SH-SY5Y (cell line): ENCODE results near the gene ING3.

ENCODE experiments used
- GATA2 ChIP-seq: IDR thresholded peaks from 2 replicates; pipeline ENCODE4 v1.6.1; 2011; ENCODE audit warnings: mild to moderate bottlenecking, low read depth, low read length
- GATA3 ChIP-seq: IDR thresholded peaks from 2 replicates; pipeline ENCODE4 v1.6.1; 2011; ENCODE audit warnings: low read depth, mild to moderate bottlenecking, low read length, moderate library complexity

Gene ING3, protein sequence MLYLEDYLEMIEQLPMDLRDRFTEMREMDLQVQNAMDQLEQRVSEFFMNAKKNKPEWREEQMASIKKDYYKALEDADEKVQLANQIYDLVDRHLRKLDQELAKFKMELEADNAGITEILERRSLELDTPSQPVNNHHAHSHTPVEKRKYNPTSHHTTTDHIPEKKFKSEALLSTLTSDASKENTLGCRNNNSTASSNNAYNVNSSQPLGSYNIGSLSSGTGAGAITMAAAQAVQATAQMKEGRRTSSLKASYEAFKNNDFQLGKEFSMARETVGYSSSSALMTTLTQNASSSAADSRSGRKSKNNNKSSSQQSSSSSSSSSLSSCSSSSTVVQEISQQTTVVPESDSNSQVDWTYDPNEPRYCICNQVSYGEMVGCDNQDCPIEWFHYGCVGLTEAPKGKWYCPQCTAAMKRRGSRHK

DNA sequence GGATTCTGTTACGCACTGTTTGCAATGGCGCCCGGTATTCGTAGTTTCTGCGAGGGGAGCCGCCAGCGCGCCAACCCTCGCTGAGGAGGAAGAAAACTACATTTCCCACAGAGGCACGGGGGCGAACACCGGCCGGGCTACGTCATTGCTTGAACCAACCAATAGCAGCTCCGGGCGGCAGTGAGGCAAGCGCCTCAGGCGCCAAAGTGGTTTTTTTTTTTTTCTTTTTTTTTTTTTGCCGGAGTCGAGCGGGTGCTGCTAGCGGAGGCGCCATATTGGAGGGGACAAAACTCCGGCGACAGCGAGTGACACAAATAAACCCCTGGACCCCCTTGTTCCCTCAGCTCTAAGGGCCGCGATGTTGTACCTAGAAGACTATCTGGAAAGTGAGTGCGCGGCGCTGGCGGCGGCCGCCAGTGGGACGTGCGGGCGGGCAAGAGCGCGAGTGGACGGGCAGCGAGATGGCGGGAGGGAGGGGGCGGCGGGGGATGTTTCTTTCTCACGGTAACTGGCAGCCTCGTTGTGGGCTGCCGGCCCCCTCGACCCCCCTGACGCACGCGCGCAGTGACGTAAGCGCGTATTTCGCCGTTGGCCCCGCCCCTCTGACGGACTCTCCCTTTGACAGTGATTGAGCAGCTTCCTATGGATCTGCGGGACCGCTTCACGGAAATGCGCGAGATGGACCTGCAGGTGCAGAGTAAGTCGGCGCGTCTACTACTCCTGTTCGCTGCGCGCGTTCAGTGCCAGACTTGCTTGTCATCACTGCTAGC, at the start of gene ING3:
TSS of gene ING3 (plus strand) at position 239 of the 770 bp plus-strand sequence. CDS start at position 359, 120 bp downstream.
- TF ChIP-seq GATA3 = no peak

DNA sequence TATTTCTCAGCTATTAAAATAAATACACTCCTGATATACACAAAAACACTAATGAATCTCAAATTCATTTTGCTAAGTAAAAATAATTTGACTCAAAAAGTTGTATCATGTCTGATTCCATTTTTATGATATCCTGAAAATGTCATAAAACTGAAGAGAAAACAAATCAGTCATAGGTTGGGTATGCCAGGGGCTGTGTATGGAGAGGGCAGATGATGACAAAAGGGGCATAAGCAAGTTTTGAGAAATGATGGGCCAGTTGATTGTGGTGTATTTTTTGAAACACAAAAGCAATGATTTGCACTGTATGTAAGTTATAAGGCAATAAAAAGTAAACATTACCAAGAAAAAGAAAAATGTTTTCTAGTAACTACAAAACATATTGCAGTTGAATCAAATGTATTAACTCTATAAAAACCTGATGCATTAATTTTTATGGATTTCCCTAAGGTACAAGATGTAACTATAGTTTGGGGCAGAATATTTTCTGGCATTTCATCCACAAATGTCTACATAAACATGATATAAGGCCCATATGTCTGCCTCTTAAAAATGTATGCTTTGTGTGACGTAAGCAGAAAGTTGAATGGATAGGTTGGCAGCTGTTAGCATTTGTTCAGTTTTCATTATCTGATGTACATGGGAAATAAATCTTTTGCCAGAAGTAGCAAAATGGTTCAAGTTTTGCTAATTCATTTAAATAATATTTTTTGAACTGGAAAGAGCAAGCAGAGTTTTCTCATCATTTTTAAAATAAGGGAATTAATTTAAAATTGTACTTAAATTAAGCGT, 35.1 kb upstream of the ING3 start:
- TF ChIP-seq GATA3 (no peak), GATA2 (no peak)

DNA sequence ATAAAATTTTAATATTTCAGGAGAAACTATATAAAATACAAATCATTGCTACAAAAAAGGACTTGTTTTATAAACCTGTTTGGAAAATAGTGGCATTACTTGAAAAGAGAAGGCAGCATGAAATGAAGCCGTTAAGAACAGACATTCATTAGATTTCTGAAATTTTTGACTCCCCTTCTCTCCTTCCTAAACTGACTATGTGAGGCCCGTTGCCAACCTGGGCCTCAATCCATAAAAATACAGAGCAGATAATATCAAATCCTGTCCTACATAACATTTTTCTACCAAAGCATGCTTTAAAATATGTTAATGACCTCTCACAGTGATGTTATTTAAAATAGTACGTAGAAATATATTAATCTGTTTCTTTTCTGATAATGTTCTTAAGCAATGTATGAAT, 34.5 kb upstream of the ING3 start:
- TF ChIP-seq GATA3 = no peak
- TF ChIP-seq GATA2 = no peak

DNA sequence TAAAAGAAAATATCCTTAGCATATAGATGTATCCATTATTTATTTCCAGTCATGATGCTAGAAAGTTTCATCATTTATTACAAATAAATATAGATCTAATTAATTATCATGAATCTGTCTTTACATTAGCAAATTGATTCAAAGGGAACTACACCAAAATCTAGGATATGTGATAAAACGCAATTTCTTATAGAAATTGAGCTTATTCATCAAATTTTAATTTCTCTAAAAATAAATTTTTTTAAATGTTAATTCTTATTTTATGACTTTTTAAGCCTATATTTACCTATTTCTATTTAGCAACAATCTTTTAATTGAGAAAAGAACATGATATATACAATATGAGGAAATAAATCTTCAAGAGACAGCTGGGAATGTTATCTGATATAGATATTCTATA, 34.0 kb upstream of the ING3 start:
- no peak for TF ChIP-seq GATA2
- TF ChIP-seq GATA3 = no peak

DNA sequence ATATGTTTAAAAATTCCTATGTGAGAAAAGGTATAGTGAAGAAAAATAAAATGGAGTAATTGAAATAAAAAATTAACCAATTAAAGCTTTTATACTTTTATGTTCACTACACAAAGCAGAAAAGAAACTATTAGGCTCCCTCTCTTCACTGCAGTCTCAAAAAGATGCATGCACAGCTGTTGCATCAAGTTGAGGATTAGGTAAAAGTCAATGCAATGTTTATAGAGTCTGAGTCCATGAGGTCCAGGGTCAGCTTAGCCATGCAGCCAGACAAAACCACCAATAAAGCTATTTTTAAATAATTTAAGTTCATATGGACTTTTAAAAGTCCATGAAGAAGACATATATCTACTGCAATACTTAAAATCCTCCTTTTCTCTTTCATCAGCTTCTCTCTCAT, 31.1 kb upstream of the ING3 start:
- no peak for TF ChIP-seq GATA3
- TF ChIP-seq GATA2 = no peak

DNA sequence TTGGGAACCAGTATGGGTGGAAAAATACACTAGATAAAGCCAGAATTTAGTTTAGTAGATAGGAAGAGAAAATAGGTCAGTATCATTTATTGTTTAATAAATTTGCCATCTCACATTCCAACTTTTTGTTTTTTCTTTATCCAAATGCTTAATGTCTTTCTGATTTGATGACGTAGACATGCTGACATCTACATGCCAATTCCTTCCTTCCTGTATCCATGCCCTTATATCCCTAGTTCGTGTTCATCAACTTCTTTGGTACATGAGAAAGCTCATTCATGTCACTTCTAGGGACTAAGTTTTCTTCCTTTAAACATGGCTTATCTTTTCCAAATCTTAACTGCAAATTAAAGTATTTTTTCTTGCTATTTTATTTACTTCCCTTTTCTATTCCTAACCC, 30.5 kb upstream of the ING3 start:
- TF ChIP-seq GATA2 (no peak), GATA3 (no peak)

DNA sequence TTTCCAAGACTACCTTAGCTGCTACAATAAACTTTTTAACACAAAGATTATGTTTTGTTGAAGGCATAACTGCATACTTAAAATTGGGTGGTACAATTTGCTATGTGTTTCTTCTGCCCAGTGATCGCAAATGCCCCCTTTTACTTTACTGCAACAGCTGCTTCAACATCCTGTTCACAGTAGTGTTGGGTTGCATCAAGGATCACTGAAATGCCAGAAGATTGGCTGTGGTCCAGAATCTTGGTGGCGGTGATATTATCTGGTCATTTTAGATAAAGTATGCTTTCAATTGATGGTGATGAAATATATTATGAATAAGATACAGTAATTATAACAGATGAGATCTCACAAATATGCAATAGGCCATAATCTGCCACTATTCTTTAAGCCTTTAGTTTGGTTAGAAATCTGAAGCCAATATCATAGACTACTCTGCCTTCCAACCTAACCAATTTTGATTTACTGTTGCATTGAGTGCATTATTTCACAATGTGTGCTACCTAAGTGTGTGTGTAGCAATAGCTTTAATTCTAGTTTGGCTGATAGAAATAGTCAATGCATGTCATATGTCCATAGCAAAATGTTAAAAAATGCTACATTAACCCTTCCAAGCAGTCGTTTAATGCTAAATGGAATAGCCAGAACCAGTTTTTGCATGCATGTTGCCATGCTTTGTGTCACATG, 29.8 kb upstream of the ING3 start:
- no peak; the same call in 1 of the 2 replicates for TF ChIP-seq GATA3
- TF ChIP-seq GATA2 = peak; percentile 56

DNA sequence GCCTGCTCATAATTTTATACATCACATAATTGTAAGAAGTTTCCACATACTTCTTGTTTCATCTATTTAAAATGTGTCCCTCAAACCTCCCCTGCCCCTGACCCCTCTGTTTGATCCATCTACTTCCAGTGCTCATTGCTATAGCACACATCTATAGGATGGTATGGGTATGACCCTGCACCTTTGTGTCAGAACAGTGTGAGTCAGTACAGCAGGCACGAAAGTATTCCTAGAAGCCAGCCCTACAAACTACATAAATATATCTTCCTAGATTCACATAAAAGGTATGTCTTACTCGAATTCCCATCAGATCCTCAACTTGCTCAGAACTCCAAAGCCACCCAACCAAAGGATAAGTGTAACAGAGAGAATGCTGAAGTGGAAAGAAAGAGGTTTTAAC, 25.7 kb upstream of the ING3 start:
- TF ChIP-seq GATA2 = no peak
- no peak for TF ChIP-seq GATA3

DNA sequence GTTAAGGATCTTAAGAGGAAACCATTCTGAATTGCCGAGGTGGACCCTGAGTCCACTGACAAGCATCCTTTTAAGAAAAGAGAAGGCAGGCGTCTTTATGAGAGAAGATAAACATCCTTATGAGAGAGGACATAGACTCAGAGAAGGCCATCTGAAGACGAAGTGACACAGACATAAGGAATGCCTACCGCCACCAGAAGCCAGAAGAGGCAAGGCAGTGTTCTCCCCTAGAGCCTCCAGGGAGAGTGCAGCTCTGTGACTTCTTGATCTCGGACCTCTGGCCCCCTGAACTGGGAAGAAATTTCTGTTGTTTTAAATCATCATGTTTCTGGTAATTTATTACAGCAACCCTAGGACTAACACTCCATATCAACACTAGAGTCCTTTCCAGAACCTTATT, 25.2 kb upstream of the ING3 start:
- no peak for TF ChIP-seq GATA2
- TF ChIP-seq GATA3 = no peak

DNA sequence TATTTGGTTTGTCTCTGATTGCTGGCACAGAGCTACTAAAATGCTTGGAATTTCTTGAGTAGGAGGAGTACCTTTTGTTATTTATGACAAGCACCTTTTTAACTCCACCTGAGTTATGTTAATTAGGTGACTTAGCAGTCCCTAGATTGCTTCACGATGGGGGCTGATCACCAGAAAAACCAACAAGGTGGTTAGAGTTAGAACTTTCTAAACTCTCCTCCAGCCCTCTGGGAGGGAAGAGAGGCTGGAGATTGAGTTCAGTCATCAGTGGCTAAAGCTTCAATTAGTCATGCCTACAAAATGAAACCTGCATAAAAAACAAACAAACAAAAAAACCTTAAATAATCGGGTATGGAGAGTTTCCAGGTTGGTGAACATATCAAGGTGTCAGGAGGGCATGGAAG, 23.6 kb upstream of the ING3 start:
- TF ChIP-seq GATA3 (no peak), GATA2 (no peak)

DNA sequence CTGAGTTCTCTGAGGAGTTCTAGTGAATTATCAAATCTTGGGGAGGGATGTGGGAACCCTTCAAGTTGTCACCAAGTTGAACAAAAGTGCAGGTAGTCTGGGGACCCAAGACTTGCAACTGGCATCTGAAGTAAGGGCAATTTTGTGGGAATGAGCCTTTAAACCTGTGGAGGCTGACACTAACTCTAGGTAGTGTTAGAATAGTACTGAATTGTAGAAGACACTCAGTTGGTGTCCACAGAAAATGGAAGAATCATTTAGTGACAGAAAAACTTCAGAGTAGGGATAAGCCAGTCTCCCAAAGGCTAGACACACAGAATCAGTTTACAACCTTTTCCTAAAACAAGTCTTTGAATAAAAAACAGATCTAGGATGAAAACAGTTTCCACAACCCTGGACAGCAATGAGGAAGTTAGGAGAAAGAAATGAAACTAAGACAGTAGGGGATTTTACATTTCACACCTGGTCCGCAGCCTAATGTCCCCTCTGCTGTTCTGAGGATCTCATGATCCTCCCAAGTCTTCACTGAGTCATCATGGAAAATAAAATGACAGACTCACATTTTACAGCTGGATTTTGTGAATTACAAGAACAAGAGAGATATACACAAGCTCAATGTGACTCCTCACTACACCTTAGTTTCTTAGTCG, 23.0 kb upstream of the ING3 start:
- no peak for TF ChIP-seq GATA2
- TF ChIP-seq GATA3 = no peak

DNA sequence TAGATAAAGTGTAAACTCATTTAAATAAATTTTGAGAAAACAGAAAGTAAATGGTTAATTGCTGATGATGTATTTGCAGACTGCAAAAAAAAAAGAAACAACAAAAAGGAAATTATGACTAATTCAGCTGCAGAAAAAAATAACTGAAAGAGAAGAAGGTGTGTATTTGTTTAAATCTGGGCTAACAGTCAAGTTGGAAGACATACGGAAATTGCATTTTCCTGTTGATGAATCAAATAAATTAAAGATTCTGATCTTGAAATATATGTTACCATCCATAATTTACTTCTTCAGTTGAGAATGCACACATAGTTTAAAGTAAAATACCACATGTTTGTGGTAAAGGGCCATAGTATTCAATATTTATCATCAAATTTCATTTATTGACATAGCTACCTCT, 19.3 kb upstream of the ING3 start:
- no peak for TF ChIP-seq GATA2
- TF ChIP-seq GATA3 = no peak

DNA sequence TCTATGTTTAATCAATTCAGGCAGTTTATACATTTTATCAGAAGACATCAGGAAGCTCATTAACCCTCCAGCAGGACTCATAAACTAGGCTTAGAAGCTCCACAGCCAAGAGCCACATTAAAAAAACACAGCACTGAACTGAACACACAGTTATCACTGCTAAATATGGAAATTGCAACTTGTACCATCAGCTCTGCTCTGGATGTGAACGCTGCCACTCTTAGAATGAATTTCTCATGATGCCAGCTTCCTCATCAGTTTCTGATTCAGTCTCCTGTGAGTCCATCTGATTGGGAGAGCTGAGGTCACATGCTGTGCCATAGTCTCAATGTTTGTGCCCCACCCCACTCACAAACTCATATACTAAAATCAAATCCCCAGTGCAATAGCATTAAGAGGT, 17.1 kb upstream of the ING3 start:
- no peak for TF ChIP-seq GATA3
- no peak for TF ChIP-seq GATA2
